Measurements from ENCODE around the gene GHR.

GHR gene

GRCh38 chr5:42390115-42390514 is 33.1 kb upstream of the GHR start:
- TF ChIP-seq EP300 (IDR thresholded peaks at IDR 0.05; ENCODE audit: borderline replicate concordance) (no peak), REST (IDR thresholded peaks at IDR 0.05; ENCODE audit: low read depth) (no peak), YY1 (IDR thresholded peaks at IDR 0.05; ENCODE audit: low read depth) (no peak), EGR1 (IDR thresholded peaks at IDR 0.05) (no peak), FOXM1 (IDR thresholded peaks at IDR 0.05; ENCODE audit: borderline replicate concordance, low read depth) (no peak), CREB1 (IDR thresholded peaks at IDR 0.05; ENCODE audit: low read depth) (no peak), ZBTB7A (IDR thresholded peaks at IDR 0.05; ENCODE audit: low read depth) (no peak), CEBPB (IDR thresholded peaks at IDR 0.05) (no peak), RAD21 (IDR thresholded peaks at IDR 0.05; ENCODE audit: low read depth) (no peak), NFIC (IDR thresholded peaks at IDR 0.05) (no peak), USF1 (IDR thresholded peaks at IDR 0.05) (no peak), MAX (IDR thresholded peaks at IDR 0.05) (no peak), TCF12 (IDR thresholded peaks at IDR 0.05; ENCODE audit: low read depth) (no peak), TEAD4 (IDR thresholded peaks at IDR 0.05) (no peak)

- no peak for TF ChIP-seq MAX (IDR thresholded peaks at IDR 0.05)
- TF ChIP-seq USF1 (IDR thresholded peaks at IDR 0.05): no peak
- no peak for TF ChIP-seq CREB1 (IDR thresholded peaks at IDR 0.05; ENCODE audit: low read depth)
- TF ChIP-seq FOXM1 (IDR thresholded peaks at IDR 0.05; ENCODE audit: borderline replicate concordance, low read depth): no peak
- no peak for TF ChIP-seq NFIC (IDR thresholded peaks at IDR 0.05)
- TF ChIP-seq CEBPB (IDR thresholded peaks at IDR 0.05): no peak
These were observed 30.3 kb upstream of the GHR start for GRCh38 chr5:42392917-42393316.

- TF ChIP-seq TCF12 (IDR thresholded peaks at IDR 0.05; ENCODE audit: low read depth) (no peak), EP300 (IDR thresholded peaks at IDR 0.05; ENCODE audit: borderline replicate concordance) (no peak), USF1 (IDR thresholded peaks at IDR 0.05) (no peak), CEBPB (IDR thresholded peaks at IDR 0.05) (no peak), YY1 (IDR thresholded peaks at IDR 0.05; ENCODE audit: low read depth) (no peak), CREB1 (IDR thresholded peaks at IDR 0.05; ENCODE audit: low read depth) (no peak), MAX (IDR thresholded peaks at IDR 0.05) (no peak), FOXM1 (IDR thresholded peaks at IDR 0.05; ENCODE audit: borderline replicate concordance, low read depth) (no peak), TEAD4 (IDR thresholded peaks at IDR 0.05) (no peak), ZBTB7A (IDR thresholded peaks at IDR 0.05; ENCODE audit: low read depth) (no peak), TAF1 (IDR thresholded peaks at IDR 0.05; ENCODE audit: low read depth) (no peak), REST (IDR thresholded peaks at IDR 0.05; ENCODE audit: low read depth) (no peak), RAD21 (IDR thresholded peaks at IDR 0.05; ENCODE audit: low read depth) (no peak)
These were observed 27.1 kb upstream of the GHR start for GRCh38 chr5:42396111-42396510.

GRCh38 chr5:42397267-42397666 is 26.0 kb upstream of the GHR start:
- TF ChIP-seq NFIC (IDR thresholded peaks at IDR 0.05) (no peak), TAF1 (IDR thresholded peaks at IDR 0.05; ENCODE audit: low read depth) (no peak), USF1 (IDR thresholded peaks at IDR 0.05) (no peak), ZBTB7A (IDR thresholded peaks at IDR 0.05; ENCODE audit: low read depth) (no peak), MAX (IDR thresholded peaks at IDR 0.05) (no peak), EGR1 (IDR thresholded peaks at IDR 0.05) (no peak), FOXM1 (IDR thresholded peaks at IDR 0.05; ENCODE audit: borderline replicate concordance, low read depth) (no peak), RAD21 (IDR thresholded peaks at IDR 0.05; ENCODE audit: low read depth) (no peak), TEAD4 (IDR thresholded peaks at IDR 0.05) (no peak), REST (IDR thresholded peaks at IDR 0.05; ENCODE audit: low read depth) (no peak), CEBPB (IDR thresholded peaks at IDR 0.05) (no peak), YY1 (IDR thresholded peaks at IDR 0.05; ENCODE audit: low read depth) (no peak)
